ENCODE measurements around the gene GABRB3. TPM values are rescaled to one million over a fixed set of nuclear protein-coding genes. Genes with fewer than 3 reads are reported as not detected.

GABRB3 gene
- total RNA-seq, 4 donors from 2014 or later: 0.67 to 2.3 (median 1.4) TPM

DNA sequence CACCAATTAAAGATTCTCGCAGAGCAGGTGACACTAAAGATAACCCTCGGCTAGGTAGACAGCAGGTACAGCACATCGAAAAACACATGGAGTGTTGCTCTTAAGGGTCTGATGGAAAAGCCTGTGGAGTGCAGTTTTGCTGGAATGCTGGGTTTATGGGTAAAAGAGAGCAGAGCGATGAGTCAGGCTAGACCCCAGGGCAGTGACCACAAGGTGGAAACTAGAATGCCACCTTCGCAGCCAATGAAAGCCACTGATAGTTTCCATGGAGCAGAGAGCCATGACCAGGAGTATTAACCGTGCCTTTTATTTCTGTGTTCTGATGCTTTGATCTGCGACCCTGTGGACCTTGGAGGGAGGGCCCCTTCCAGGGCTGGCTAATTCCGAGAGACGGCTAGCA lies 149.8 kb downstream of the GABRB3 start:
- TF ChIP-seq CTCF (IDR thresholded peaks at IDR 0.05): no peak
- TF ChIP-seq POLR2A (IDR thresholded peaks at IDR 0.05): no peak
- WGBS, 2 donors: 80 to 83% methylated on average over 9 of the region's 9 CpGs
- no peaks in the 10 kb centered on the region for H3K36me3 ChIP-seq
- no peaks in the 10 kb centered on the region for H3K27me3 ChIP-seq
- no peak overlapping the region for H3K27ac ChIP-seq
- H3K4me3 ChIP-seq: no peak overlapping the region
- intact Hi-C loops (cut with DNase I): no loop called here
- no peak for DNase-seq
- H3K9me3 ChIP-seq: peaks cover 0 to 9% (median 0%) of the 10 kb centered on the region in 3 donors
- H3K4me1 ChIP-seq: no peaks in the 10 kb centered on the region

DNA sequence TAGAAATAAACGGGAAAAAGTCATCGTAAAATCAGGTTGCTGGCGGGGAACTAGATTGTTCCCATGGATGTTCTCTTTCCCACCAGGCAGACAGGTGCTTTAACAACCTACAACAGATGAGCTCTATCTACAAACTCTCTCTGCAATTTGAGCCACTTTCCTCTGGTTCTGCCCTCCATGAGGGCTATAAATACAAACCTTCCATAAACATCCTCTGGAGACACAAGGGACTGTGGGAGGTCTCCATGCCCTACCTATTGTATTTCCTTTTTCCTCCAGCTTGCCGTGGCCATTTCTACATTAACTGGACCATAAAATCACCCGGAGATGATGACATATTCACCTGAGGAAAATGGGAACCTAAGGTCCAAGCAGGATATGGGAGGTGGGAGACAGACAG lies 151.1 kb downstream of the GABRB3 start:
- WGBS, 2 donors: 57 to 71% methylated on average over 5 of the region's 5 CpGs
- H3K4me3 ChIP-seq: no peak overlapping the region
- TF ChIP-seq POLR2A (IDR thresholded peaks at IDR 0.05) (no peak), CTCF (IDR thresholded peaks at IDR 0.05) (no peak)
- DNase-seq: no peak
- no peaks in the 10 kb centered on the region for H3K4me1 ChIP-seq
- peaks cover 0 to 9% (median 0%) of the 10 kb centered on the region in 3 donors for H3K9me3 ChIP-seq
- no peaks in the 10 kb centered on the region for H3K36me3 ChIP-seq
- H3K27ac ChIP-seq: no peak overlapping the region
- H3K27me3 ChIP-seq: no peaks in the 10 kb centered on the region
- intact Hi-C loops (cut with DNase I): no loop called here

GRCh38 chr15:26620528-26621458 lies 152.1 kb downstream of the GABRB3 start:
- Histone ChIP-seq H3K27ac (no peak overlapping the region), H3K27me3 (no peaks in the 10 kb centered on the region), H3K4me3 (no peak overlapping the region), H3K36me3 (no peaks in the 10 kb centered on the region), H3K9me3 (peaks cover 0 to 9% (median 0%) of the 10 kb centered on the region in 3 donors), H3K4me1 (no peaks in the 10 kb centered on the region)
- intact Hi-C loops (cut with DNase I): no loop called here
- no peak for TF ChIP-seq CTCF (IDR thresholded peaks at IDR 0.05)
- no peak for TF ChIP-seq POLR2A (IDR thresholded peaks at IDR 0.05)
- 68 to 72% methylated on average over 10 of the region's 10 CpGs for WGBS, 2 donors
- DNase-seq: no peak

DNA sequence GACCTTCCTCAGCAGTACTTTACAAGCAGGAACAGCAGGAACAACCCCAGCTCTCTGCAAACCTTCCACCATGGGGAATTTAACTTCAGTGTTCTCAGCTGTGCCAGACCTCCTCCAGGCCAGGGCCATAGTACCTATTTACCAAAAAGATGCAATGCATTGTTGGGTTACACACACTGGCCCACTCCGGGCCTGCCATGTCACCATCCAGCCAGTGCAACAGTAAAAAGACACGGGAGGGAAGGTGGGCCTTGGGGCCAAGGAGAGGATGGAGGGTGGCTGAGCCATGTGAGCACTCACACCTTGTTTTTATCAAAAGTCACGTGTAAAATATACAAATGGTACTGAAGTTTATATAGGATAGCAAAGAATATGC lies 157.0 kb downstream of the GABRB3 start:
- 65 to 84% methylated on average over 3 of the region's 3 CpGs for WGBS, 2 donors

More for the DNA sequence above, 157.0 kb downstream of the GABRB3 start:
- no peaks in the 10 kb centered on the region for H3K36me3 ChIP-seq
- no peak overlapping the region for H3K4me3 ChIP-seq
- intact Hi-C loops (cut with DNase I): no loop called here
- no peaks in the 10 kb centered on the region for H3K27me3 ChIP-seq
- no peak for DNase-seq
- H3K27ac ChIP-seq: no peak overlapping the region
- no peaks in the 10 kb centered on the region for H3K9me3 ChIP-seq
- TF ChIP-seq POLR2A (IDR thresholded peaks at IDR 0.05) (no peak), CTCF (IDR thresholded peaks at IDR 0.05) (no peak)
- H3K4me1 ChIP-seq: no peaks in the 10 kb centered on the region
